AG04449 (cell line): ENCODE results near the gene ZNF219.

Source experiments
- CTCF ChIA-PET: fragments of 350-600 bp; formaldehyde crosslinking; extraction: SDS; loops from one replicate; lab custom pipeline; 2021; ENCODE audit warnings: antibody characterized with exemption; lab: Yijun Ruan, JAX
- POLR2A ChIA-PET: fragments of 400-600, 350-600 bp; formaldehyde crosslinking; extraction: SDS; loops from one replicate; lab custom pipeline; 2020; ENCODE audit warnings: antibody characterized with exemption, inconsistent platforms; lab: Yijun Ruan, JAX
- DNase-seq: peaks from one replicate; pipeline ENCODE4 v3.0.0-alpha.2; 2010; ENCODE audit warnings: low read depth, low spot score
- H3K4me3 ChIP-seq: 2 replicates; pipeline ENCODE4 v1.5.1; 2011; ENCODE audit warnings: low read depth, mild to moderate bottlenecking, control low read depth, low read length
- TF ChIP-seq, protein P1 (sequence below): IDR thresholded peaks from one replicate; pipeline ENCODE4 v1.5.1; 2011; ENCODE audit warnings: mild to moderate bottlenecking, moderate library complexity, low read length, control low read depth, inconsistent platforms; ENCODE audit not compliant: insufficient read depth; ENCODE audit errors: missing control alignments

The ZNF219 gene

DNA sequence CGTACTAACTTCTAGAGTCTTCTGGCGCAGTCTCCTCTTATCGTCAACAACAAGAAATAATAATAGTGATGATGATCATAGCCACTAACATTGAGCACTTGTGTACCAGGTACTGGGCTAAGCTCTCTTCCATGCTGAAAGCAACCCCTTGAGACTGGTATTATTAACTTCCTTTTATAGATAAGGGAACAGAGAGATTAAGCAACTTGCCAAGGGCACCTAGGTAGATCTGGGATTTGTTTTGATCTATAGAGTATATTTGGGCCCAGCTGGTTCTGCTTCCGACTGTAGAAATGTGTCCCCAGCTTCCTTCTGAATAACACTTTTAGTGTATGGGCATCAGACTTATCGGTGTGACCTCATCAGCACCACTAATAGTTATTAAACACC lies 1.1 kb upstream of the ZNF219 start:
- DNase-seq: no peak
- ChIA-PET CTCF (interaction anchor here (1.1 to 14.2 kb wide), 6 partner anchors 5 to 108 kb away, joined by 3 to 684 read pairs (median 211); partner anchors contain the start of genes ARHGEF40 and ZNF219), POLR2A (no interaction called here)
- TF ChIP-seq, protein P1, sequence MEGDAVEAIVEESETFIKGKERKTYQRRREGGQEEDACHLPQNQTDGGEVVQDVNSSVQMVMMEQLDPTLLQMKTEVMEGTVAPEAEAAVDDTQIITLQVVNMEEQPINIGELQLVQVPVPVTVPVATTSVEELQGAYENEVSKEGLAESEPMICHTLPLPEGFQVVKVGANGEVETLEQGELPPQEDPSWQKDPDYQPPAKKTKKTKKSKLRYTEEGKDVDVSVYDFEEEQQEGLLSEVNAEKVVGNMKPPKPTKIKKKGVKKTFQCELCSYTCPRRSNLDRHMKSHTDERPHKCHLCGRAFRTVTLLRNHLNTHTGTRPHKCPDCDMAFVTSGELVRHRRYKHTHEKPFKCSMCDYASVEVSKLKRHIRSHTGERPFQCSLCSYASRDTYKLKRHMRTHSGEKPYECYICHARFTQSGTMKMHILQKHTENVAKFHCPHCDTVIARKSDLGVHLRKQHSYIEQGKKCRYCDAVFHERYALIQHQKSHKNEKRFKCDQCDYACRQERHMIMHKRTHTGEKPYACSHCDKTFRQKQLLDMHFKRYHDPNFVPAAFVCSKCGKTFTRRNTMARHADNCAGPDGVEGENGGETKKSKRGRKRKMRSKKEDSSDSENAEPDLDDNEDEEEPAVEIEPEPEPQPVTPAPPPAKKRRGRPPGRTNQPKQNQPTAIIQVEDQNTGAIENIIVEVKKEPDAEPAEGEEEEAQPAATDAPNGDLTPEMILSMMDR: no peak
- peak overlapping the region; percentile 69; the same call in 1 of the 2 replicates for H3K4me3 ChIP-seq

GRCh38 chr14:21098892-21099595 lies 589 bp upstream of the ZNF219 start:
- CTCF ChIA-PET: interaction anchor here (0.6 to 14.2 kb wide), 10 partner anchors 7 to 128 kb away, joined by 3 to 684 read pairs (median 79); partner anchors contain the start of genes ARHGEF40 and TMEM253
- H3K4me3 ChIP-seq: peak overlapping the region; percentile 69
- TF ChIP-seq, protein P1: no peak
- no peak for DNase-seq
- POLR2A ChIA-PET: no interaction called here

DNA sequence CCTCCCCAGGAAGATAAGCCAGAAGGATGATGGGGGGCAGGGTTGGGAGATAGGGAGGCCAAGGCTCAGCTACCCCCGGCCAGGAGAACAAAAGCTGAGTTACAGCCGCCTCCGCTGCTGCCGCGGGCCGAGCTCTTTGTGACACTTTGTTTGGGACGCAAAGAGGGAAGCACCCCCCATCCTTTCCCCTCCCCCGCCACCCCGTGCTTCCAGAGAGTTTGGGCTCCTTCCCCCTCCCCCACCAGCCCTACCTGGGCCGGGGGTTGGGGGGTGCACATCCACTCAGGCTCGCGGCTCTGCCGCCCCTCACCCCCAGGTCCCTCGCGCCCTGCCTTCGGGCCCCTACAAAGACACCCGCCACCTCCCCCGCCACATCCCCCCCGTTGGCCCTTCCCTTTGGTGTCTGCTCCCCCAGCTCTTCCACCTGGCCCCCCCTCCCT lies 799 bp downstream of the ZNF219 start:
- no peak for DNase-seq
- TF ChIP-seq, protein P1: no peak
- ChIA-PET CTCF (interaction anchor here (1.5 to 7.8 kb wide), 9 partner anchors 8 to 127 kb away, joined by 5 to 325 read pairs (median 18); partner anchors contain the start of genes ARHGEF40 and TMEM253), POLR2A (interaction anchor here (1.2 to 1.6 kb wide), 2 partner anchors 14 to 27 kb away, joined by 4 to 6 read pairs; partner anchors contain the start of gene ARHGEF40)
- peak overlapping the region; percentile 36 for H3K4me3 ChIP-seq

DNA sequence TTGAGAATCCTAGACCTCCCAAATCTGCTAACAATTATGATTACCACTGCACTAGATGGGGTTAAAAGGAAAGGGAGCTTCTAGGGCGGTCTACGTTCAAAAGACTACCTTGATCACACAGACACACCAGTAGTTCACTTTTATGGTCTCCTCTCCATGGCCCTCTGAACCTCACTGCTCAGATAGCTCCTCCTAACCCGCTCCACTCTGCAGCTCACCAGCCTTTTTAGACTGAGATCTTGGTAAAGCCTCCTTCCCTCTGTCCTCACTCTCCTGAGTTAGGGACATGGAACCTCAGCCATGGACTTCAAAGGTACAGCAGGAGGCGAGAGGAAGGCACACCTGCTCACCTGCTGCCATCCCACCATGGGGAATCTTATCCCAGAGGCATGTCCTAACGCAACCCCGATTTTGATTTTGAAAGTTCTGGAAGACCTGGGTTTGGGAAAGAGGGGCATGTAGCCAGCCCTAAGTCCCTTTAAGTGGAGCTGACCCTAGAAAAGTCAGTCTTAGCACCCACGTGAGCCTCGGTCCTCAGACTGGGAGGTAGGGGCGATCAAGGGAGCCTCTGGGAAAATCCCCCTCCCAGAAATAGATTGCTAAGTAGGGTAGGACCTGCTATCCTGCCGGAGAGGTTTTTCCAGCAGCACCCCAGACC lies 1.3 kb downstream of the ZNF219 start:
- TF ChIP-seq, protein P1: no peak
- POLR2A ChIA-PET: interaction anchor here (0.6 to 1.6 kb wide), 3 partner anchors 13 to 437 kb away, joined by 3 to 6 read pairs (median 4); partner anchors contain the start of gene ARHGEF40
- CTCF ChIA-PET: interaction anchor here (1.0 to 7.8 kb wide), 12 partner anchors 9 to 399 kb away, joined by 3 to 325 read pairs (median 6); partner anchors contain the start of genes ARHGEF40 and TMEM253
- DNase-seq: no peak
- peak overlapping the region; percentile 36 for H3K4me3 ChIP-seq

DNA sequence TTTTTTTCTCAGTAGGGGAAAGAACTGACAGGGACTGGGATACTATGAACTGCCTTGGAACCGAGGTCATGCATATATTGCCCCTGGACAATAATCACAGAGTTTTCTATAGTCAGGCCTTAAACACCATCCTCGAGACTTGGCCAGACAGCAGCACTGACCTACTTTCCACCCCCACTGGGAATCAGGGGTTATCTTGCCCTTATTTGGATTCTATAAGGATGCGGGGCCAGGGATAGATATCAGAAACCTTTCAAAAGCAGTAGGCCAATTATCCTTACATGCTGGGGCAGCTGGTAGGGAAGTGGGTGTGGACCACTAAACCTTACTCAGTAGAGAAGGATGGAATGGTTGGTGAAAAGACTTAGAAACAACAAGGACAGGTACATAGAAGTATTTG lies 2.0 kb downstream of the ZNF219 start:
- no peak for DNase-seq
- ChIA-PET POLR2A (interaction anchor here (0.6 to 1.6 kb wide), 5 partner anchors 9 to 438 kb away, joined by 3 to 12 read pairs (median 3); partner anchors contain the start of gene ARHGEF40), CTCF (interaction anchor here (0.8 to 7.8 kb wide), 15 partner anchors 8 to 398 kb away, joined by 3 to 325 read pairs (median 5); partner anchors contain the start of genes ARHGEF40 and TMEM253)
- H3K4me3 ChIP-seq: no peak overlapping the region
- TF ChIP-seq, protein P1: no peak
